ENCODE results near the gene CHKB.

DNA sequence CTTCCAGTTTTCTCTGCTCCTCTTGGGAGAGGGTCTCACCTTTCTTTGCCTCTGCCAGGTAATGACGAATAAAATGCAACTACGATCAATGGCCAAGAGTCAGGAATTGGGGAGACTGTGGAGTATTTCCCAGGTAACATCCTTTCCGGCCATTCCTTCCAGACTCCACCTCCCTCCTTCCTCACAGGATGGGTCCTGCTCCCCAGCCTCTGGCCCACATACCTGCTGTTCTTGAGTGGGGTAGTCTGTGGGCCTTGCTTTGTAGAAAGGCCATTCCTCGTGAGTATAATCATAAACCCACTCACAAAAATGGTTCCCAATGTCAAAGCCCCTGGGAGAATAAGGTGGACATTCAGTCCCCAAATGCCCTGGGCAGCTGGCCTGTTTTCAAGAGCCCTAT, 2.9 kb downstream of the CHKB start:
- TF ChIP-seq POLR2A (IDR thresholded peaks at IDR 0.05) (no peak), CTCF (IDR thresholded peaks at IDR 0.05) (no peak)
